GM23248 (cell line): ENCODE results near the gene ANAPC2. TPM values are rescaled to one million over a fixed set of nuclear protein-coding genes. Genes with fewer than 3 reads are reported as not detected.

Source experiments
- DNase-seq: peaks from one replicate; pipeline ENCODE4 v3.0.0-alpha.2; 2015
- H2AFZ ChIP-seq: fragments of 200-600 bp; sonication (generic); 2 replicates; pipeline ENCODE4 v1.6.1; 2016; ENCODE audit warnings: antibody characterized with exemption
- H3F3A ChIP-seq: fragments of 200-600 bp; sonication (generic); 2 replicates; pipeline ENCODE4 v1.6.1; 2016; ENCODE audit warnings: mild to moderate bottlenecking, antibody characterized with exemption, mixed run types; ENCODE audit not compliant: insufficient read depth
- H3K27ac ChIP-seq: fragments of 200-600 bp; sonication (generic); 2 replicates; pipeline ENCODE4 v1.5.1; 2016; ENCODE audit warnings: mild to moderate bottlenecking
- H3K27me3 ChIP-seq: fragments of 200-600 bp; sonication (generic); replicated peaks from 2 replicates; pipeline ENCODE4 v1.6.1; 2016; ENCODE audit warnings: mild to moderate bottlenecking; ENCODE audit not compliant: insufficient read depth
- H3K36me3 ChIP-seq: fragments of 200-600 bp; sonication (generic); 2 replicates; pipeline ENCODE4 v1.6.1; 2016; ENCODE audit warnings: low read depth, mild to moderate bottlenecking
- H3K4me1 ChIP-seq: fragments of 200-600 bp; sonication (generic); 2 replicates; pipeline ENCODE4 v1.6.1; 2016; ENCODE audit warnings: mild to moderate bottlenecking; ENCODE audit not compliant: insufficient read depth
- H3K4me2 ChIP-seq: fragments of 200-600 bp; sonication (generic); one replicate; pipeline ENCODE4 v1.6.1; 2016; ENCODE audit warnings: mild to moderate bottlenecking; ENCODE audit not compliant: unreplicated experiment
- H3K4me3 ChIP-seq: fragments of 200-600 bp; sonication (generic); 2 replicates; pipeline ENCODE4 v1.5.1; 2016; ENCODE audit warnings: mild to moderate bottlenecking
- H3K79me2 ChIP-seq: fragments of 200-600 bp; sonication (generic); 2 replicates; pipeline ENCODE4 v1.6.1; 2016; ENCODE audit warnings: mild to moderate bottlenecking; ENCODE audit not compliant: insufficient read depth
- H3K9ac ChIP-seq: fragments of 200-600 bp; sonication (generic); 2 replicates; pipeline ENCODE4 v1.6.1; 2016; ENCODE audit warnings: mild to moderate bottlenecking
- H3K9me2 ChIP-seq: fragments of 200-600 bp; sonication (generic); 2 replicates; pipeline ENCODE4 v1.6.1; 2016; ENCODE audit warnings: mixed run types, mild to moderate bottlenecking, moderate library complexity; ENCODE audit not compliant: insufficient read depth
- H3K9me3 ChIP-seq: fragments of 200-600 bp; sonication (generic); one replicate; pipeline ENCODE4 v1.6.1; 2017; ENCODE audit warnings: low read depth
- H4K20me1 ChIP-seq: fragments of 200-600 bp; sonication (generic); 2 replicates; pipeline ENCODE4 v1.6.0; 2016; ENCODE audit not compliant: insufficient read depth
- EZH2 ChIP-seq: fragments of 200-600 bp; sonication (generic); IDR thresholded peaks from 2 replicates; pipeline ENCODE4 v1.6.1; 2018; ENCODE audit warnings: antibody characterized with exemption, mild to moderate bottlenecking; ENCODE audit not compliant: insufficient read depth, poor library complexity, severe bottlenecking
- EZH2phosphoT487 ChIP-seq: fragments of 200-600 bp; sonication (generic); IDR thresholded peaks from 2 replicates; pipeline ENCODE4 v1.6.1; 2018; ENCODE audit warnings: antibody characterized with exemption, moderate library complexity, mild to moderate bottlenecking, low read depth; ENCODE audit not compliant: insufficient read depth
- WGBS, 2 experiments: methylation state at CpG; one replicate each; pipeline ENCODE4 v1.1.6; 2015 to 2017; ENCODE audit warnings: low lambda C conversion rate in 2 of 2, low coverage in 1 of 2; ENCODE audit errors: missing lambda C conversion rate in 2 of 2; 5-methylcytosine and 5-hydroxymethylcytosine counted together
- in situ Hi-C: fragments of 300-500 bp; cut with MboI; formaldehyde crosslinking; loops from 2 replicates; pipeline ENCODE4 v1.15.0; 2020
- polyA plus RNA-seq: library from polyadenylated mRNA; unstranded; fragments of >200 nt; fragmentation: Nextera tagmentation; extraction: Ambion mirVana; gene quantifications from 2 replicates; pipeline ENCODE4 v1.2.1, GENCODE V29; 2016
- total RNA-seq: library from RNA; depleted of rRNA; stranded (reverse); fragments of >200 nt; shearing (Covaris generic); gene quantifications from 2 replicates; pipeline ENCODE4 v1.2.3, GENCODE V29; 2014

Gene ANAPC2
- total and polyA plus RNA-seq, 2 experiments from 2014 or later: 13.6 to 24.0 TPM

DNA sequence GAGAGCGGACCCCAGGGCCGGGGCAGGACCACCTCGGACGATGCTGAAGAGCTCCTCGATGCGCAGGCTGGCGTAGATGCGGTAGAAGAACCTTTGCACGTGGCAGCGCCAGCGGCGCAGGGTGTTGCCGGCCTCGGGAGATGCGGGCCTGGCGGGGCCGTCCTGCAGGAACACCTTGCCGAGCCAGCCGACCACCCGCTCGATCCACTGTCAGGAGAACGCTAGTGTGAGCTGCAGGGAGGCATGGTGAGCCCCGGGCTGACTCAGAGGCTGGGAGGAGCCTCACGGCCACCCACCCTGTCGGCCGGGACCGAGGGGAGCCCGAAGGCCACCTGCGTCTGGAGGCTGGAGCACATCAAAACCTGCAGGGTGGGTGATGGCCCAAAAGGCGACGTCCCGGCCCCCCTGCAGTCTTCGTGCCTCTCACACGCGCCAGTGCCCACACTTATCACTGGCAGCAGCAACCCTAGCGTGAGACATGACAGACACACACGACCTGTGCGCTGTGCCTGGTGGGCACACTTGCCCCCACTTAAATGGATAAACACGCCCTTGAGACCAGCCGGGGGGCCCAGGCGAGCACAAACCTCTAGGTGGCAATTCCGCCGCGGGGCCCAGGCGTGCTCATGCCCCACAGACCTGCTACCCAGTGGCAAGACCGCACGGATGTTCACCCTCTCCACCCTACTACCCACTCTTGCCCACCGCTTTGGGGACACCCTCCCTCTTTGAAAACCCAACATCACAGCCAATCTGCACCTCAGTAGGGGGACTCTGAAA lies 3.3 kb downstream of the ANAPC2 start:
- TF ChIP-seq EZH2 (no peak), EZH2phosphoT487 (no peak)
- no peaks in the 10 kb centered on the region for H4K20me1 ChIP-seq
- no peak overlapping the region for H2AFZ ChIP-seq
- H3K9ac ChIP-seq: no peak overlapping the region
- H3K27me3 ChIP-seq: no peaks in the 10 kb centered on the region
- H3K36me3 ChIP-seq: no peaks in the 10 kb centered on the region; the same call in 1 of the 2 replicates
- DNase-seq: no peak
- H3F3A ChIP-seq: peaks cover 9% of the 10 kb centered on the region
- no peak overlapping the region for H3K27ac ChIP-seq
- no peaks in the 10 kb centered on the region for H3K9me3 ChIP-seq
- H3K4me1 ChIP-seq: peaks cover 15% of the 10 kb centered on the region
- H3K9me2 ChIP-seq: no peaks in the 10 kb centered on the region
- in situ Hi-C loops: no loop called here
- H3K79me2 ChIP-seq: peaks cover 39% of the 10 kb centered on the region
- 88 to 90% methylated on average over 40 to 47 of the region's 48 CpGs for WGBS, 2 experiments
- H3K4me3 ChIP-seq: no peak overlapping the region
- H3K4me2 ChIP-seq: no peak overlapping the region

DNA sequence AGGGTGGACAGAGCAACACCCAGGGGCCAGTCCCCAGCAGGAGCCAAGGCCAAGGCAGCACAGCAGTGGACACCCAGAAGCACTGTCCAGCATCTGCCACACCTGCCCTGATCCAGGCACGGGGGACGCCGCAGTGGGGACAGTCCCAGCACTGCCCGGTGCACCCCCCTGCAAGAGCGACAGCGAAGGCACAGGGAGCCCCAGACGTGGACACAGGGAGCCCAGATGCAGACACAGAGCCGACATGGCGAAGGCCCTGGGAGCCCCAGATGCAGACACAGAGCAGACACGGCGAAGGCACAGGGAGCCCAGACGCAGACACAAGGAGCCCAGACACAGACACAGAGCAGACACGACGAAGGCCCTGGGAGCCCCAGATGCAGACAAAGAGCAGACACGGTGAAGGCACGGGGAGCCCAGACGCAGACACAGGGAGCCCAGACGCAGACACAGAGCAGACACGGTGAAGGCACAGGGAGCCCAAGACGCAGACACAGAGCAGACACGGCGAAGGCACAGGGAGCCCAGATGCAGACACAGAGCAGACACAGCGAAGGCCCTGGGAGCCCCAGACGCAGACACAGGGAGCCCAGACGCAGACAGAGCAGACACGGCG lies 4.3 kb downstream of the ANAPC2 start:
- in situ Hi-C loops: no loop called here
- H3K9me3 ChIP-seq: no peaks in the 10 kb centered on the region

DNA sequence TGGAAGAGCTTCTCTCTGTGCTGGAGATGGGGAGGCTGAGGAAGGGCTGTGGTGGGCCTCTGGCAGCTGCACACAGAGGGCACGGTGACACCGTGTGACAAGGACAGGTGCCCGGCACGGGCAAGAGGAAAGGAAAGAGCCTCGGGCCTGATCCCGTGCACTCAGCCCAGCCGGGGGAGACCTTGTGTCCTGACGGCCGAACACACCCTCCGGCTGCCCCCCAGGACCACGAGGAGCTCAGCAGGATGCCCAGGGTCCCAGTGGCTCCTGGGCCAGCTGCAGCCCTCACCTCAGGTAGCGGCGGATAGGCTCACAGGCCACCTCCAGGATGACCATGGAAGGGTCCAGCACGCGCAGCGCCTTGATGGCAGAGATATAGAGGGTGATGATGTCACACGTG lies 5.5 kb downstream of the ANAPC2 start:
- peaks cover 9% of the 10 kb centered on the region; the same call in 1 of the 2 replicates for H3K4me1 ChIP-seq
- no peak overlapping the region for H3K4me3 ChIP-seq
- no peak overlapping the region for H3K27ac ChIP-seq
- H3K9me3 ChIP-seq: no peaks in the 10 kb centered on the region
- no peak overlapping the region for H3K4me2 ChIP-seq
- DNase-seq: no peak
- H3K36me3 ChIP-seq: no peaks in the 10 kb centered on the region; the same call in 1 of the 2 replicates
- H3K9ac ChIP-seq: no peak overlapping the region
- H2AFZ ChIP-seq: no peak overlapping the region
- H3K27me3 ChIP-seq: no peaks in the 10 kb centered on the region
- H4K20me1 ChIP-seq: no peaks in the 10 kb centered on the region
- 88 to 90% methylated on average over 17 of the region's 17 CpGs for WGBS, 2 experiments
- TF ChIP-seq EZH2phosphoT487 (no peak), EZH2 (no peak)
- peaks cover 27% of the 10 kb centered on the region for H3K79me2 ChIP-seq
- no peaks in the 10 kb centered on the region for H3F3A ChIP-seq
- in situ Hi-C loops: no loop called here
- H3K9me2 ChIP-seq: no peaks in the 10 kb centered on the region

More for the DNA sequence above, 4.3 kb downstream of the ANAPC2 start:
- Histone ChIP-seq H2AFZ (no peak overlapping the region), H3K27me3 (no peaks in the 10 kb centered on the region), H3K36me3 (no peaks in the 10 kb centered on the region; the same call in 1 of the 2 replicates), H3K4me1 (peaks cover 9% of the 10 kb centered on the region; the same call in 1 of the 2 replicates), H3K27ac (no peak overlapping the region), H3K79me2 (peaks cover 31% of the 10 kb centered on the region), H3K9ac (no peak overlapping the region), H3K4me3 (no peak overlapping the region), H3F3A (no peaks in the 10 kb centered on the region), H3K4me2 (no peak overlapping the region), H3K9me2 (no peaks in the 10 kb centered on the region), H4K20me1 (no peaks in the 10 kb centered on the region)
- 90 to 93% methylated on average over 26 of the region's 27 CpGs for WGBS, 2 experiments
- TF ChIP-seq EZH2 (no peak), EZH2phosphoT487 (no peak)
- DNase-seq: no peak

DNA sequence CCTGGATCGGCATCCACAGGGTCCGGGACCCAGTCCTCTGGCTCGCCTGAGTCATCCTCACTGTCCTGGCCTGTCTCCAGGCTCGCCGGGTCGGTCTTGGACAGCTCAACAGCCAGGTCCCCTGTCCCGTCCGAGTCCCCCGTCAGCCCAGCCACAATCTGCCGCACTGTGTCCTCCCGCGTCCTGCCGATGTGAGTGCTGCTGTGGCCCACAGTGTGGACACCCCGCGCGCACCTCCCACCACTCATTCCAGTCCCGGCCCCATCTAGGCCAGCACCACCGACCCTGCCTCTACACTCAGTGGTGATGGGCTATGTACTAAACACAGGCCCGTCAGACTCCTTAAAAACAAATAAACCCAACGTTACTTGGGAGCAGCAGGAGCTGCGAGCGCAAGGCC lies 6.7 kb downstream of the ANAPC2 start:
- no peak overlapping the region for H2AFZ ChIP-seq

More for the DNA sequence above, 6.7 kb downstream of the ANAPC2 start:
- H3K9me3 ChIP-seq: no peaks in the 10 kb centered on the region
- H3F3A ChIP-seq: peaks cover 4% of the 10 kb centered on the region; the same call in 1 of the 2 replicates
- 94 to 95% methylated on average over 18 to 22 of the region's 22 CpGs for WGBS, 2 experiments
- no peaks in the 10 kb centered on the region; the same call in 1 of the 2 replicates for H3K36me3 ChIP-seq
- no peak overlapping the region for H3K4me3 ChIP-seq
- H3K4me1 ChIP-seq: 0 out of 2 replicates have a peak, but pooled peaks cover 2% of the 10 kb centered on the region
- peaks cover 15% of the 10 kb centered on the region for H3K79me2 ChIP-seq
- H4K20me1 ChIP-seq: no peaks in the 10 kb centered on the region
- no peaks in the 10 kb centered on the region for H3K9me2 ChIP-seq
- TF ChIP-seq EZH2 (no peak), EZH2phosphoT487 (no peak)
- in situ Hi-C loops: no loop called here
- H3K9ac ChIP-seq: no peak overlapping the region
- H3K27ac ChIP-seq: no peak overlapping the region
- no peaks in the 10 kb centered on the region for H3K27me3 ChIP-seq
- H3K4me2 ChIP-seq: no peak overlapping the region
- no peak for DNase-seq
